ENCODE results near the gene CR2.
A peak's percentile ranks its signal among the peaks of the same experiment; 100 is the strongest.
"Not testable (repeated sequence)": the region's sequence is repeated elsewhere in the genome, so short reads cannot be mapped to it uniquely, and the experiment has no call there.

The CR2 gene

DNA sequence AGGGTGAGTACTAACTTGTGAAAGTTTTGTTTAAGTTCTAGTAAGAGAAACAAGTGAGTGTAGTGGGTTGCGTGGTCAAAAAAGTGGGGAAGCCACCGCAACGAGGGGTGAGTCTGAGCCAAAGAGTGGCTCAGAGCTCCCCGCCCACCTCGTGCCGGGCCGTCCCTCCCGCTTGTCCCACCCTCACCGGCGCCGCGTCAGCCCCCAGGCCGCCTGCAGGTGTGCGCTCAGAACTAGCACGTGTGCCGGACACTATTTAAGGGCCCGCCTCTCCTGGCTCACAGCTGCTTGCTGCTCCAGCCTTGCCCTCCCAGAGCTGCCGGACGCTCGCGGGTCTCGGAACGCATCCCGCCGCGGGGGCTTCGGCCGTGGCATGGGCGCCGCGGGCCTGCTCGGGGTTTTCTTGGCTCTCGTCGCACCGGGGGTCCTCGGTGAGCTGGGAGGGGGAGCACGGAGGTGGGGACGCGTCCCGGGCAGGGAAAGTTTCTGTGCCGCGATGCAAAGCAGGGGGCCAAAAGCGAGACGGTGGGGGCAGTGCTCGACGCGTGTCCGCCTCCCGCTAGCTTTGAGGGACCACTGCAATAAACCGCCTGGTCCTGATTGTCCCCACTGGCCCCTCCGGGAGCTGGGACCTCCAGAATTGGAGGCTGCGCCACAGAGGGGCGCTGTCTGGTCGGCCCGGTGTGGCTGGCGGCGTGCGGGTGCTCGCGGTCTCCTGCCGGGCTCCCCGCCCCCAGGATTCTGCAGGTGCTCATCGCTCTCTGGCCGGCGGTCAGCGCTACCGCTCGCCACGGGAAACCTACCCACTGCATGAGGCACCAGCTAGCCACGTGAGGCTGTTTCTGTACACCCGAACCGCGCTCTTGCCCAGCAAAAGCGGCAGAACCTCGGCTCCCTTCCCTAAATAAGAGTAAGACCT is at the start of gene CR2:
Gene CR2, plus strand, starts transcription at position 283 of the 919 bp plus-strand sequence. Its CDS starts 91 bp downstream, at position 374.
- no peak for DNase-seq

- peak; percentile 55 for DNase-seq
Measured at GRCh38 chr1:207404849-207405525, 49.1 kb upstream of the CR2 start.

- no peak for DNase-seq
Measured at GRCh38 chr1:207405814-207406213, 48.3 kb upstream of the CR2 start.

- no peak for DNase-seq
Measured at GRCh38 chr1:207407655-207408260, 46.4 kb upstream of the CR2 start.

GRCh38 chr1:207412845-207413244 is 41.3 kb upstream of the CR2 start:
- DNase-seq = no peak

- no peak for DNase-seq
Measured at GRCh38 chr1:207414606-207415108, 39.5 kb upstream of the CR2 start.

GRCh38 chr1:207417076-207417475 is 37.1 kb upstream of the CR2 start:
- no peak for DNase-seq

DNA sequence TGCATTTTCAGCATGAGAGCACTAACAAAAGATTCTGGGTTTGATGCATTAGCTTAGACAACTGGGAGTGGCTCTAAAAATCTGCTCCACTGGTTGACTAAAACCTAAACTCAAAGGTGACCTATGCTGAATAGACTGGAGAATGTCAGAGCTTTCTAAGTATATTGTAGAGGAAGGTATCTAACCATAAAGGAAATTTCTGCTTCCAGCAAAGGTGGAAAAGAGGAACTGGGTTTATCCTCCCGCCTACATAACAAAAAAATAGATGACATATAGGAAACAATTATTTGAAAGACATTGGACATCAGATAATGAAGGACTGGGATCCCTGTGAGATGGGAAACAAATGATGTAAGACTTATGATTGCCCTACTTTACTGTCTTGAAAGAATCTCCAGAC is 35.8 kb upstream of the CR2 start:
- DNase-seq = no peak

- DNase-seq = no peak
Measured at GRCh38 chr1:207420109-207420508, 34.0 kb upstream of the CR2 start.

- no peak for DNase-seq
Measured at GRCh38 chr1:207421078-207421477, 33.0 kb upstream of the CR2 start.

DNA sequence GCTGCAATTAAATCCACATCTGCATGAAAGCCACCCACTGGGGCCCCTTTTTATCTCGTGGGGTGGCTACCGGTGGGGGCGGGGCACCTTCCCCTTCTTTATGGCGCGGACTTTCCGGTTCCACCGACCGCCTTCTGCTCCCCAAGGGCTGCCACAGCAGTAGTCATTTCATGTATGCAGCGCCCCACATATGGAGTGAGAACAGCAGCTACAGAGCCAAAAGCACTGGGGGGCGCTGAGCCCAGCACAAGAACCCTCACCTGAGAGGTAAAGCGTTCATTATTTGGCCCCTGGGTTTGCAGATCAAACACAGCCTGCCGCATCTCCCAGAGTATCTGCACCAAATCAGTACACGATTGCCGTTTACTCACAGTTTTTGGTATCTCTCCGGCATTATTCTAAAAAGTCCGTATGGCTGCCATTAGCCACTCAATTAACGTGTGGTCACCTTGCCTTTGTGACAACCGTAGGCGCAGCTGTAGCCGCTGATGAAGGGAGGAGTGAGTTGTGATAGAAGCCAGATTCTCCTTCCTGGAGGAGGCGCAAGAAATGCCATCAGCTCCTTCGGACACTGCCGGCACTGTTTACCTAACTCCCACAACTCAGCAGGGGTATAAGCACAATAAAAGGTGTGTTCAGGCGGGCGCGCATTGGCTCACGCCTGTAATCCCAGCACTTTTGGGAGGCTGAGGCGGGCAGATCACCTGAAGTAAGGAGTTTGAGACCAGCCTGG is 30.4 kb upstream of the CR2 start:
- DNase-seq = no peak

- DNase-seq = no peak
Measured at GRCh38 chr1:207424570-207425131, 29.5 kb upstream of the CR2 start.

DNA sequence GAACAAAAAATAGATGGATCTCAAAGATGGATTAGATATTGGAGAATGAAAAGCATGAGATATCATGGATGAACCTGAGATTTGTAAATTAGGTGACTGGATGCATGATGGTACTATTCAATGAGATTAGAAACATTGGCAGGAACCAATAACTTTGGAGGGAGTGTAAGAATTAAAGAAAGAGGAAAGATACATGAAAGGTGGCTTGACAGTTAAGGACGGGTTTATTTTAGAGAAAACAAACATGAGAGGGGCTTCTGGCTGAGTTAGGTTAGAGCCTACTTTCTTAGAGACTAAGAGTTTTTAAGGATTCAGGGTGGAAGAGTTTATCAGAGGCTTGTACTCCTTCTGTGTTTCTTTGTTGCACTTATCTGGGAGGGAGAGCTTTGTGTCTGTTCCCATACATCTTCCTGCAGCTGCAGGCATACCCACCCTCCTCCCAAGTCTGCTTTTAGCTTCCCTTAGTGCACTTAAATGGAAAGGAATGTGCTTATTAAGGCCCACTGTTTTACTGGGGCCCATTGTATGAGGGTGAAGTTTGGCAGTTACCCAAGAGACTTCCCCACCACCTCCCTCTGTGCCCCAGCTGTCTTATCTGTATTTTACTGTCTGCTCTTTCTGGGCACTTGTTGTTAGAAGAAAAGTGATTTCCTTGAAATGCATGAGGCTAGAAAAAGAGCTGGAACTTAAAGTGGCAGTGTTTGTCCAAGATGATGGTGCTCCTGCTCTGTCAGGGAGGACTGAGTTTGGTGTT is 26.1 kb upstream of the CR2 start:
- no peak for DNase-seq

- DNase-seq = no peak
Measured at GRCh38 chr1:207428783-207429182, 25.3 kb upstream of the CR2 start.

GRCh38 chr1:207429963-207430362 is 24.2 kb upstream of the CR2 start:
- DNase-seq = no peak

DNA sequence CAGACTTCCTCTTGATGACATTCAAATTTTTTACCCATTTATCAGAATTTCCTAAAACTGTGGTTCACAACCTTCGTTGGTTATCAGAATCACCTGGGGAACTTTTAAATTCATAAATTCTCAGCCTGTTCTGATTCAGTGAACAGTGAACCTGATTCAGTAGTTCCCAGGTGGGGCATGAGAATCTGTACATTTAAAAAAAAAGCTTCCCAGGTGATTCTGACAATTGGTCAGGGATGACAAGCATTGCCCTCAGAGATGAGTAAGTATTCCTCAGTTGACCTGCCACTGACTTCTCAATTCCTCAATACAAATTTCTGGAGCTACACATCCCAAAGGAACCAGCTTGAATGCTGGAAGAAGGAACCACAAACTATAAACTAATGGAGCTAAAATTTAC is 23.5 kb upstream of the CR2 start:
- no peak for DNase-seq

- no peak for DNase-seq
Measured at GRCh38 chr1:207431508-207431907, 22.6 kb upstream of the CR2 start.

DNA sequence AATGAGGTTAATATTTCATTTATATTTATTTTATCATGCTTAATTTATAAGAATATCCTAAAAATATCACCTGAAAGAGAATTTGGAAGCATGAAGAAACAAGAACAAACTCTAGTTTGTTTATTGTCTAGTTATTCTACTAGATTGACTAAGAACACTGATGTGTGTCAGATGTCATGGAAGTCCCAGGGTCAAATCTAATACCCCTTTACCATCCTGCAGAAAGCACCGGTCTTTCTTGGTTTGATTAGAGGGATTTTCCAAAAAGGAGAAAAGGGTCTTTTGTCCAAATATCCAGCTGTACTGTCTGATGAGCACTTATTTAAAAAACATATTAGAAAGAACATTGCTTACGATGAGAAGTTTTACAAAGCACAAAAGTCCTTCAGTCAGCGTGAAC is 20.7 kb upstream of the CR2 start:
- no peak for DNase-seq

DNA sequence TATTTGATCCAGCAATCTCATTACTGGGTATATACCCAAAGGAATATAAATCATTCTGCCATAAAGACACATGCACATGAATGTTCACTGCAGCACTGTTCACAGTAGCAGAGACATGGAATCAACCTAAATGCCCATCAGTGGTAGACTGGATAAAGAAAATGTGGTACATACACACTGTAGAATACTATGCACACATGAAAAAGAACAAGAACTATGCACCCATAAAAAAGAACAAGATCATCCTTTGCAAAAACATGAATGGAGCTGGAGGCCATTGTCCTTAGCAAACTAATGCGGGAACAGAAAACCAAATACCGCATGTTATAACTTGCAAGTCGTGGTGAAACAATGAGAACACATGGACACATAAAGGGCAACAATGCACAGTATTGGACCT is 17.4 kb upstream of the CR2 start:
- not testable (repeated sequence) for DNase-seq

DNA sequence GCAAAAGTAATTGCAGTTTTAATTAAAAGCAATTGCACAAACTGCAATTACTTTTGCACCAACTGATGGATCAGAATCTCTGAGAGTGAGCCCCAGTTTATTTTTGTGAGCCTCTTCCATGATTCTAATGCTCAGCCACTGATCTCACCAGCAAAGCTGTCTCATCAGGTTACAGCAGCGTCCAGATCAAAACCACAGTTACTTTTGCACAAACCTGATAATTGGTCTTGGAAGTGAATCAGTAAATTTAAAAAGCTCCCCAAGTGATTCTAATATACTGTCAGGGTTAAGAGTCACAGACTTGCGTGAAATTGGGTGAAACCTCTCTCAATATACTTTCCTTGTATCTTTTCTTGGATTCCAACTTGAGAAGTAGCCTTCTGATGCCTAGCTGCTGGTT is 13.5 kb upstream of the CR2 start:
- DNase-seq = no peak

DNA sequence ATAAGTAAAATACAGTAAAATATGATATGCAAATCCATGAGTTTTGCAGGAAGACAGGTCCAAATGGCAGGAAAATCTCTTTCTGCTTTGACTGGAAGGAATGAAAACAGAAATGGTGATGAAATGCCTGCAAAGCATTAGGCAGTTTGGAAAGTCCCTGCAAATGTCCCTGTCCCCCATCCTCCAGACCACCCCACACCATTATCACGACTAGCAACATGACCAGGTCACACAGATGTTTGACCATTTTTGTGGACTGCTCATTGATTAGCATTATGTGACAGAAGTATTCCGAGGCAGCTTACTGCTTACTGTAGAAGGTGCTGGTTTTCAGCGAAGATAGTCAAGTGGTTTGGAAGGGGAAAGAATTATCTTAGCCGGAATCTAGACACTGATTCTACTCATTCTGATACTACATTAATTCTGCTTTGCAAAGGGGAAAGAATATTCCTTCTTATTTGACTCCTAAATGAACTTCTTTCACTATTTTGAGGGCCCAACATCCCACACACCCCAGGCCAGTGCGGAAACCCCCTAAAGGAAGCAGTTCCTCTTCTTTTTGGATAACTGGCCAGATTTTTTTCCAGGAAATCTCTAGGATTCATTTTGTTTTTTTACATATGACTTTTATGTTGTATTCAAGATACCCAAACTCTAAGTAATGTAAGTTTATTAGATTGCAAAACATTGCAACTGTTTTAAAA is 9.5 kb upstream of the CR2 start:
- no peak for DNase-seq
